HEK293 (cell line): ENCODE results near the gene BRWD1.
A peak's percentile ranks its signal among the peaks of the same experiment; 100 is the strongest.

ENCODE experiments used
- HOXC10 ChIP-seq: sonication (generic); formaldehyde crosslinking; IDR thresholded peaks from 2 replicates; pipeline ENCODE4 v1.8.1; 2023; ENCODE audit warnings: mild to moderate bottlenecking, missing genetic modification reagents
- OSR2 ChIP-seq: fragments of 450-650 bp; formaldehyde crosslinking; IDR thresholded peaks from 2 replicates; pipeline ENCODE4 v1.5.1; 2016; ENCODE audit warnings: missing biosample characterization, missing genetic modification characterization
- SALL2 ChIP-seq: fragments of 450-650 bp; formaldehyde crosslinking; IDR thresholded peaks from 2 replicates; pipeline ENCODE4 v1.5.0; 2017; ENCODE audit warnings: missing biosample characterization, mild to moderate bottlenecking, missing genetic modification characterization, borderline replicate concordance
- TCF7L2 ChIP-seq: IDR thresholded peaks from 2 replicates; pipeline ENCODE4 v1.6.1; 2011; ENCODE audit warnings: low read depth, mild to moderate bottlenecking, inconsistent platforms, low read length, moderate library complexity, borderline replicate concordance
- ZNF132 ChIP-seq: fragments of 450-650 bp; formaldehyde crosslinking; IDR thresholded peaks from 2 replicates; pipeline ENCODE4 v1.5.1; 2017; ENCODE audit warnings: missing biosample characterization, missing genetic modification characterization, borderline replicate concordance
- ZNF146 ChIP-seq: fragments of 450-650 bp; formaldehyde crosslinking; IDR thresholded peaks from 2 replicates; pipeline ENCODE4 v1.5.1; 2016; ENCODE audit warnings: missing biosample characterization, missing genetic modification characterization
- ZNF19 ChIP-seq: fragments of 450-650 bp; formaldehyde crosslinking; IDR thresholded peaks from 2 replicates; pipeline ENCODE4; 2016; ENCODE audit warnings: missing biosample characterization, missing genetic modification characterization, low read depth
- ZNF223 ChIP-seq: fragments of 450-650 bp; formaldehyde crosslinking; IDR thresholded peaks from 2 replicates; pipeline ENCODE4 v1.5.1; 2016; ENCODE audit warnings: missing biosample characterization, missing genetic modification characterization
- ZNF23 ChIP-seq: fragments of 450-650 bp; formaldehyde crosslinking; IDR thresholded peaks from 2 replicates; pipeline ENCODE4 v1.5.1; 2016; ENCODE audit warnings: missing biosample characterization, missing genetic modification characterization, borderline replicate concordance
- ZNF341 ChIP-seq: fragments of 450-650 bp; formaldehyde crosslinking; IDR thresholded peaks from 2 replicates; pipeline ENCODE4; 2016; ENCODE audit warnings: low read depth, missing biosample characterization, missing genetic modification characterization
- ZNF391 ChIP-seq: fragments of 450-650 bp; formaldehyde crosslinking; IDR thresholded peaks from 2 replicates; pipeline ENCODE4 v1.5.1; 2016; ENCODE audit warnings: low read depth, missing biosample characterization, missing genetic modification characterization, borderline replicate concordance
- ZNF394 ChIP-seq: fragments of 450-650 bp; formaldehyde crosslinking; IDR thresholded peaks from 2 replicates; pipeline ENCODE4 v1.5.1; 2016; ENCODE audit warnings: missing biosample characterization, missing genetic modification characterization, mild to moderate bottlenecking, moderate library complexity, borderline replicate concordance
- ZNF426 ChIP-seq: fragments of 450-650 bp; formaldehyde crosslinking; IDR thresholded peaks from 2 replicates; pipeline ENCODE4 v1.5.1; 2017; ENCODE audit warnings: missing biosample characterization, missing genetic modification characterization, mild to moderate bottlenecking, inconsistent platforms, moderate library complexity
- ZNF521 ChIP-seq: fragments of 450-650 bp; formaldehyde crosslinking; IDR thresholded peaks from 2 replicates; pipeline ENCODE4 v1.5.1; 2017; ENCODE audit warnings: missing biosample characterization, mild to moderate bottlenecking, missing genetic modification characterization
- ZNF530 ChIP-seq: fragments of 450-650 bp; formaldehyde crosslinking; IDR thresholded peaks from 2 replicates; pipeline ENCODE4 v1.5.1; 2016; ENCODE audit warnings: low read depth, missing biosample characterization, missing genetic modification characterization
- ZNF544 ChIP-seq: fragments of 450-650 bp; formaldehyde crosslinking; IDR thresholded peaks from 2 replicates; pipeline ENCODE4 v1.5.0; 2017; ENCODE audit warnings: missing biosample characterization, missing genetic modification characterization
- ZNF555 ChIP-seq: fragments of 450-650 bp; formaldehyde crosslinking; conservative IDR thresholded peaks from 2 replicates; pipeline ENCODE4 v1.5.1; 2017; ENCODE audit warnings: missing biosample characterization, mild to moderate bottlenecking, missing genetic modification characterization, inconsistent platforms
- ZNF777 ChIP-seq: fragments of 450-650 bp; formaldehyde crosslinking; IDR thresholded peaks from 2 replicates; pipeline ENCODE4 v1.5.1; 2017; ENCODE audit warnings: missing biosample characterization, missing genetic modification characterization, borderline replicate concordance
- TF ChIP-seq, protein P1 (sequence below): fragments of 450-650 bp; formaldehyde crosslinking; IDR thresholded peaks from 2 replicates; pipeline ENCODE4 v1.5.1; 2016; ENCODE audit warnings: missing biosample characterization, missing genetic modification characterization
- TF ChIP-seq, protein P2 (sequence below): fragments of 450-650 bp; formaldehyde crosslinking; IDR thresholded peaks from 2 replicates; pipeline ENCODE4 v1.5.1; 2016; ENCODE audit warnings: missing biosample characterization, missing genetic modification characterization
- TF ChIP-seq, protein P3 (sequence below): fragments of 450-650 bp; formaldehyde crosslinking; IDR thresholded peaks from 2 replicates; pipeline ENCODE4 v1.5.1; 2016; ENCODE audit warnings: missing biosample characterization, missing genetic modification characterization
- TF ChIP-seq, protein P4 (sequence below): fragments of 450-650 bp; formaldehyde crosslinking; conservative IDR thresholded peaks from 2 replicates; pipeline ENCODE4 v1.5.1; 2016; ENCODE audit warnings: low read depth, missing biosample characterization, missing genetic modification characterization
- TF ChIP-seq, protein P5 (sequence below): fragments of 450-650 bp; formaldehyde crosslinking; IDR thresholded peaks from 2 replicates; pipeline ENCODE4 v1.5.1; 2016; ENCODE audit warnings: missing biosample characterization, missing genetic modification characterization, borderline replicate concordance

Gene BRWD1

DNA sequence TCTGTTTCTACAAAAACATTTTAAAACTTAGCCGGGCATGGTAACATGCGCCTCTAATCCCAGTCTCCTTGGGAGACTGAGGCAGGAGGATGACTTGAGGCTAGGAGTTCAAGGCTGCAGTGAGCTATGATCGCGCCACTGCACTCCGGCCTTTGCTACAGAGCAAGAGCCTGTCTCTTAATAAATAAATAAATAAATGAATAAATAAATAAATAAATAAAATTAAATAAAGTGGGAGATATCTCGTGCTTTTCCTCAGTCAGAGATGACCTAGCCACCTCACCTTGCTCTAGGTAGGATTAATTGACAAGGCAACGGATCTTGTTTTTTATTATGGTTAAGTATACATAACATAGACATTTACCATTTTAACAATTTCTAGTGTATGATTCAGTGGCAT lies 14.3 kb upstream of the BRWD1 start (continued):
- TF ChIP-seq ZNF23 (no peak), ZNF426 (tag by site-specific recombination) (peak; percentile 65), ZNF132 (tag by site-specific recombination) (no peak), OSR2 (tag by site-specific recombination) (no peak), ZNF19 (tag by site-specific recombination) (no peak), ZNF555 (tag by site-specific recombination) (peak; percentile 62), HOXC10 (no peak), ZNF341 (tag by site-specific recombination) (0 out of 2 replicates have a peak, but pooled peaks have one; percentile 8), ZNF521 (no peak), ZNF146 (tag by site-specific recombination) (no peak), ZNF544 (tag by site-specific recombination) (no peak), TCF7L2 (no peak), ZNF391 (tag by site-specific recombination) (no peak), ZNF777 (no peak), ZNF223 (tag by site-specific recombination) (no peak), ZNF394 (tag by site-specific recombination) (peak; percentile 87), SALL2 (tag by site-specific recombination) (no peak), ZNF530 (tag by site-specific recombination) (no peak)
- TF ChIP-seq, protein P1, sequence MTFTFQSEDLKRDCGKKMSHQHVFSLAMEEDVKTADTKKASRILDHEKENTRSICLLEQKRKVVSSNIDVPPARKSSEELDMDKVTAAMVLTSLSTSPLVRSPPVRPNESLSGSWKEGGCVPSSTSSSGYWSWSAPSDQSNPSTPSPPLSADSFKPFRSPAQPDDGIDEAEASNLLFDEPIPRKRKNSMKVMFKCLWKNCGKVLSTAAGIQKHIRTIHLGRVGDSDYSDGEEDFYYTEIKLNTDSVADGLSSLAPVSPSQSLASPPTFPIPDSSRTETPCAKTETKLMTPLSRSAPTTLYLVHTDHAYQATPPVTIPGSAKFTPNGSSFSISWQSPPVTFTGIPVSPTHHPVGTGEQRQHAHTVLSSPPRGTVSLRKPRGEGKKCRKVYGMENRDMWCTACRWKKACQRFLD, result no peak
- TF ChIP-seq, protein P2, sequence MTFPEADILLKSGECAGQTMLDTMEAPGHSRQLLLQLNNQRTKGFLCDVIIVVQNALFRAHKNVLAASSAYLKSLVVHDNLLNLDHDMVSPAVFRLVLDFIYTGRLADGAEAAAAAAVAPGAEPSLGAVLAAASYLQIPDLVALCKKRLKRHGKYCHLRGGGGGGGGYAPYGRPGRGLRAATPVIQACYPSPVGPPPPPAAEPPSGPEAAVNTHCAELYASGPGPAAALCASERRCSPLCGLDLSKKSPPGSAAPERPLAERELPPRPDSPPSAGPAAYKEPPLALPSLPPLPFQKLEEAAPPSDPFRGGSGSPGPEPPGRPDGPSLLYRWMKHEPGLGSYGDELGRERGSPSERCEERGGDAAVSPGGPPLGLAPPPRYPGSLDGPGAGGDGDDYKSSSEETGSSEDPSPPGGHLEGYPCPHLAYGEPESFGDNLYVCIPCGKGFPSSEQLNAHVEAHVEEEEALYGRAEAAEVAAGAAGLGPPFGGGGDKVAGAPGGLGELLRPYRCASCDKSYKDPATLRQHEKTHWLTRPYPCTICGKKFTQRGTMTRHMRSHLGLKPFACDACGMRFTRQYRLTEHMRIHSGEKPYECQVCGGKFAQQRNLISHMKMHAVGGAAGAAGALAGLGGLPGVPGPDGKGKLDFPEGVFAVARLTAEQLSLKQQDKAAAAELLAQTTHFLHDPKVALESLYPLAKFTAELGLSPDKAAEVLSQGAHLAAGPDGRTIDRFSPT (tag by site-specific recombination), result no peak
- TF ChIP-seq, protein P3, sequence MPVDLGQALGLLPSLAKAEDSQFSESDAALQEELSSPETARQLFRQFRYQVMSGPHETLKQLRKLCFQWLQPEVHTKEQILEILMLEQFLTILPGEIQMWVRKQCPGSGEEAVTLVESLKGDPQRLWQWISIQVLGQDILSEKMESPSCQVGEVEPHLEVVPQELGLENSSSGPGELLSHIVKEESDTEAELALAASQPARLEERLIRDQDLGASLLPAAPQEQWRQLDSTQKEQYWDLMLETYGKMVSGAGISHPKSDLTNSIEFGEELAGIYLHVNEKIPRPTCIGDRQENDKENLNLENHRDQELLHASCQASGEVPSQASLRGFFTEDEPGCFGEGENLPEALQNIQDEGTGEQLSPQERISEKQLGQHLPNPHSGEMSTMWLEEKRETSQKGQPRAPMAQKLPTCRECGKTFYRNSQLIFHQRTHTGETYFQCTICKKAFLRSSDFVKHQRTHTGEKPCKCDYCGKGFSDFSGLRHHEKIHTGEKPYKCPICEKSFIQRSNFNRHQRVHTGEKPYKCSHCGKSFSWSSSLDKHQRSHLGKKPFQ (tag by site-specific recombination), result no peak
- TF ChIP-seq, protein P4, sequence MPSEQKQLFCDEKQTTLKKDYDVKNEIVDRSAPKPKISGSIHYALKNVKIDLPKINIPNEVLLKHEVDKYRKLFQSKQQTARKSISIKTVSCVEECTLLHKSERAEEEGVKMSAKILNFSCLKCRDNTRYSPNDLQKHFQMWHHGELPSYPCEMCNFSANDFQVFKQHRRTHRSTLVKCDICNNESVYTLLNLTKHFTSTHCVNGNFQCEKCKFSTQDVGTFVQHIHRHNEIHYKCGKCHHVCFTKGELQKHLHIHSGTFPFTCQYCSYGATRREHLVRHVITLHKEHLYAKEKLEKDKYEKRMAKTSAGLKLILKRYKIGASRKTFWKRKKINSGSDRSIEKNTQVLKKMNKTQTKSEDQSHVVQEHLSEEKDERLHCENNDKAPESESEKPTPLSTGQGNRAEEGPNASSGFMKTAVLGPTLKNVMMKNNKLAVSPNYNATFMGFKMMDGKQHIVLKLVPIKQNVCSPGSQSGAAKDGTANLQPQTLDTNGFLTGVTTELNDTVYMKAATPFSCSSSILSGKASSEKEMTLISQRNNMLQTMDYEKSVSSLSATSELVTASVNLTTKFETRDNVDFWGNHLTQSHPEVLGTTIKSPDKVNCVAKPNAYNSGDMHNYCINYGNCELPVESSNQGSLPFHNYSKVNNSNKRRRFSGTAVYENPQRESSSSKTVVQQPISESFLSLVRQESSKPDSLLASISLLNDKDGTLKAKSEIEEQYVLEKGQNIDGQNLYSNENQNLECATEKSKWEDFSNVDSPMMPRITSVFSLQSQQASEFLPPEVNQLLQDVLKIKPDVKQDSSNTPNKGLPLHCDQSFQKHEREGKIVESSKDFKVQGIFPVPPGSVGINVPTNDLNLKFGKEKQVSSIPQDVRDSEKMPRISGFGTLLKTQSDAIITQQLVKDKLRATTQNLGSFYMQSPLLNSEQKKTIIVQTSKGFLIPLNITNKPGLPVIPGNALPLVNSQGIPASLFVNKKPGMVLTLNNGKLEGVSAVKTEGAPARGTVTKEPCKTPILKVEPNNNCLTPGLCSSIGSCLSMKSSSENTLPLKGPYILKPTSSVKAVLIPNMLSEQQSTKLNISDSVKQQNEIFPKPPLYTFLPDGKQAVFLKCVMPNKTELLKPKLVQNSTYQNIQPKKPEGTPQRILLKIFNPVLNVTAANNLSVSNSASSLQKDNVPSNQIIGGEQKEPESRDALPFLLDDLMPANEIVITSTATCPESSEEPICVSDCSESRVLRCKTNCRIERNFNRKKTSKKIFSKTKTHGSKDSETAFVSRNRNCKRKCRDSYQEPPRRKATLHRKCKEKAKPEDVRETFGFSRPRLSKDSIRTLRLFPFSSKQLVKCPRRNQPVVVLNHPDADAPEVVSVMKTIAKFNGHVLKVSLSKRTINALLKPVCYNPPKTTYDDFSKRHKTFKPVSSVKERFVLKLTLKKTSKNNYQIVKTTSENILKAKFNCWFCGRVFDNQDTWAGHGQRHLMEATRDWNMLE (tag by site-specific recombination), result peak; percentile 80
- TF ChIP-seq, protein P5, sequence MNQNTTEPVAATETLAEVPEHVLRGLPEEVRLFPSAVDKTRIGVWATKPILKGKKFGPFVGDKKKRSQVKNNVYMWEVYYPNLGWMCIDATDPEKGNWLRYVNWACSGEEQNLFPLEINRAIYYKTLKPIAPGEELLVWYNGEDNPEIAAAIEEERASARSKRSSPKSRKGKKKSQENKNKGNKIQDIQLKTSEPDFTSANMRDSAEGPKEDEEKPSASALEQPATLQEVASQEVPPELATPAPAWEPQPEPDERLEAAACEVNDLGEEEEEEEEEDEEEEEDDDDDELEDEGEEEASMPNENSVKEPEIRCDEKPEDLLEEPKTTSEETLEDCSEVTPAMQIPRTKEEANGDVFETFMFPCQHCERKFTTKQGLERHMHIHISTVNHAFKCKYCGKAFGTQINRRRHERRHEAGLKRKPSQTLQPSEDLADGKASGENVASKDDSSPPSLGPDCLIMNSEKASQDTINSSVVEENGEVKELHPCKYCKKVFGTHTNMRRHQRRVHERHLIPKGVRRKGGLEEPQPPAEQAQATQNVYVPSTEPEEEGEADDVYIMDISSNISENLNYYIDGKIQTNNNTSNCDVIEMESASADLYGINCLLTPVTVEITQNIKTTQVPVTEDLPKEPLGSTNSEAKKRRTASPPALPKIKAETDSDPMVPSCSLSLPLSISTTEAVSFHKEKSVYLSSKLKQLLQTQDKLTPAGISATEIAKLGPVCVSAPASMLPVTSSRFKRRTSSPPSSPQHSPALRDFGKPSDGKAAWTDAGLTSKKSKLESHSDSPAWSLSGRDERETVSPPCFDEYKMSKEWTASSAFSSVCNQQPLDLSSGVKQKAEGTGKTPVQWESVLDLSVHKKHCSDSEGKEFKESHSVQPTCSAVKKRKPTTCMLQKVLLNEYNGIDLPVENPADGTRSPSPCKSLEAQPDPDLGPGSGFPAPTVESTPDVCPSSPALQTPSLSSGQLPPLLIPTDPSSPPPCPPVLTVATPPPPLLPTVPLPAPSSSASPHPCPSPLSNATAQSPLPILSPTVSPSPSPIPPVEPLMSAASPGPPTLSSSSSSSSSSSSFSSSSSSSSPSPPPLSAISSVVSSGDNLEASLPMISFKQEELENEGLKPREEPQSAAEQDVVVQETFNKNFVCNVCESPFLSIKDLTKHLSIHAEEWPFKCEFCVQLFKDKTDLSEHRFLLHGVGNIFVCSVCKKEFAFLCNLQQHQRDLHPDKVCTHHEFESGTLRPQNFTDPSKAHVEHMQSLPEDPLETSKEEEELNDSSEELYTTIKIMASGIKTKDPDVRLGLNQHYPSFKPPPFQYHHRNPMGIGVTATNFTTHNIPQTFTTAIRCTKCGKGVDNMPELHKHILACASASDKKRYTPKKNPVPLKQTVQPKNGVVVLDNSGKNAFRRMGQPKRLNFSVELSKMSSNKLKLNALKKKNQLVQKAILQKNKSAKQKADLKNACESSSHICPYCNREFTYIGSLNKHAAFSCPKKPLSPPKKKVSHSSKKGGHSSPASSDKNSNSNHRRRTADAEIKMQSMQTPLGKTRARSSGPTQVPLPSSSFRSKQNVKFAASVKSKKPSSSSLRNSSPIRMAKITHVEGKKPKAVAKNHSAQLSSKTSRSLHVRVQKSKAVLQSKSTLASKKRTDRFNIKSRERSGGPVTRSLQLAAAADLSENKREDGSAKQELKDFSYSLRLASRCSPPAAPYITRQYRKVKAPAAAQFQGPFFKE (tag by site-specific recombination), result no peak
